HepG2 (cell line): ENCODE data around the gene TMEM108. TPM values are rescaled to one million over a fixed set of nuclear protein-coding genes. Genes with fewer than 3 reads are reported as not detected.

Source experiments
- ATAC-seq: fragments of 200-7000 bp; cut with Tn5 transposase; 3 replicates; pipeline ENCODE4 v1.9.1; 2020; ENCODE audit warnings: mild to moderate bottlenecking, moderate library complexity
- BruUV-seq: library from RNA; stranded (reverse); fragments of 400-500 nt; replicated peaks from 2 replicates; lab custom pipeline; 2021; lab: Mats Ljungman, UMichigan
- CTCF ChIA-PET: fragments of 300-600 bp; formaldehyde crosslinking; extraction: SDS; loops from one replicate; lab custom pipeline; 2021; ENCODE audit warnings: low total read pairs, inconsistent platforms, low intra/inter-chr PET ratio; lab: Yijun Ruan, JAX
- POLR2A ChIA-PET: fragments of 350-600 bp; sonication (Branson Sonifier 250); formaldehyde crosslinking; loops from one replicate; lab custom pipeline; 2020; ENCODE audit warnings: antibody characterized with exemption, inconsistent platforms; lab: Yijun Ruan, JAX
- DNase-seq: peaks from one replicate; pipeline ENCODE4 v3.0.0-alpha.2; 2015; ENCODE audit warnings: low spot score
- FAIRE-seq: peaks from 3 replicates; lab custom pipeline; 2011; peaks lifted over from hg19 to GRCh38; lab: Jason Lieb, UNC
- H2AFZ ChIP-seq: one replicate; pipeline ENCODE4 v1.6.1; 2011; ENCODE audit warnings: low read length, inconsistent platforms
- H3K27ac ChIP-seq: fragments of 300-600 bp; 3 replicates; pipeline ENCODE4 v1.8.0; 2011; ENCODE audit warnings: mixed run types, mild to moderate bottlenecking, mixed read lengths, low read length, inconsistent platforms; ENCODE audit not compliant: insufficient read depth; ENCODE audit errors: extremely low read length
- H3K27me3 ChIP-seq, 2 experiments: fragments of 200-600 bp in 1 of 2; 2 replicates in 1 of 2; 3 replicates in 1 of 2; pipeline versions ENCODE4 v1.6.0 to v1.8.0; 2011; ENCODE audit warnings: low read length in 2 of 2, mild to moderate bottlenecking in 2 of 2, moderate library complexity in 2 of 2, inconsistent platforms in 1 of 2; ENCODE audit not compliant: insufficient read depth in 2 of 2, control insufficient read depth in 1 of 2
- H3K36me3 ChIP-seq, 2 experiments: fragments of 200-600 bp in 1 of 2; replicated peaks in 1 of 2; 2 replicates in 1 of 2; 3 replicates in 1 of 2; pipeline versions ENCODE4 v1.5.1 to v1.8.0; 2011; ENCODE audit warnings: low read length in 2 of 2, inconsistent platforms in 1 of 2; ENCODE audit not compliant: insufficient read depth in 2 of 2, control insufficient read depth in 1 of 2
- H3K4me1 ChIP-seq: 2 replicates; pipeline ENCODE4 v1.5.1; 2012; ENCODE audit warnings: low read length, inconsistent platforms; ENCODE audit not compliant: insufficient read depth
- H3K4me2 ChIP-seq: 2 replicates; pipeline ENCODE4 v1.6.0; 2011; ENCODE audit warnings: low read depth, low read length, inconsistent platforms
- H3K4me3 ChIP-seq, 3 experiments: fragments of 200-600 bp in 1 of 3; sonication (generic), shearing (Covaris generic) in 1 of 3; replicated peaks in 1 of 3; 2 replicates each; pipeline ENCODE4 v1.5.1; 2011 to 2016; ENCODE audit warnings: low read length in 3 of 3, inconsistent platforms in 2 of 3, low read depth in 2 of 3, mild to moderate bottlenecking in 2 of 3, control low read depth in 1 of 3, mixed read lengths in 1 of 3; ENCODE audit not compliant: insufficient read depth in 1 of 3
- H3K79me2 ChIP-seq: one replicate; pipeline ENCODE4 v1.6.1; 2011; ENCODE audit warnings: low read length, inconsistent platforms; ENCODE audit not compliant: insufficient read depth
- H3K9ac ChIP-seq: 2 replicates; pipeline ENCODE4 v1.6.0; 2011; ENCODE audit warnings: mild to moderate bottlenecking, low read depth, low read length, inconsistent platforms; ENCODE audit not compliant: insufficient read depth
- H3K9me3 ChIP-seq: 2 replicates; pipeline ENCODE4 v1.5.1; 2012; ENCODE audit warnings: mild to moderate bottlenecking, low read length
- H4K20me1 ChIP-seq: 2 replicates; pipeline ENCODE4 v1.6.0; 2011; ENCODE audit warnings: inconsistent platforms, mild to moderate bottlenecking, low read length, moderate library complexity; ENCODE audit not compliant: insufficient read depth
- ATF7 ChIP-seq, 2 experiments: fragments of 450-650 bp in 1 of 2; sonication (generic) in 1 of 2; formaldehyde crosslinking in 1 of 2; IDR thresholded peaks; 2 replicates each; pipeline versions ENCODE4 v1.4.0 to v1.6.1; 2016 to 2020; ENCODE audit warnings: antibody characterized with exemption in 1 of 2, mild to moderate bottlenecking in 1 of 2, missing genetic modification reagents in 1 of 2
- JARID2 ChIP-seq: sonication (generic); formaldehyde crosslinking; IDR thresholded peaks from 2 replicates; pipeline ENCODE4 v1.8.1; 2023; ENCODE audit warnings: missing genetic modification reagents, inconsistent platforms; ENCODE audit not compliant: insufficient replicate concordance
- KMT2A ChIP-seq: sonication (generic); formaldehyde crosslinking; IDR thresholded peaks from 2 replicates; pipeline ENCODE4 v1.4.0; 2020; ENCODE audit warnings: missing genetic modification reagents
- MXI1 ChIP-seq: IDR thresholded peaks from 3 replicates; pipeline ENCODE4 v1.6.1; 2012; ENCODE audit warnings: low read depth, low read length, inconsistent platforms, borderline replicate concordance
- NCOA2 ChIP-seq: sonication (generic); formaldehyde crosslinking; IDR thresholded peaks from 2 replicates; pipeline ENCODE4 v1.8.0; 2022; ENCODE audit warnings: inconsistent platforms
- RXRA ChIP-seq: sonication (generic); formaldehyde crosslinking; IDR thresholded peaks from 2 replicates; pipeline ENCODE4 v1.5.1; 2020; ENCODE audit warnings: missing genetic modification reagents
- ZNF124 ChIP-seq: sonication (generic); formaldehyde crosslinking; IDR thresholded peaks from 2 replicates; pipeline ENCODE4 v1.4.0; 2020; ENCODE audit warnings: missing genetic modification reagents
- ZNF577 ChIP-seq: sonication (generic); formaldehyde crosslinking; IDR thresholded peaks from 2 replicates; pipeline ENCODE4 v1.4.0; 2020; ENCODE audit warnings: mild to moderate bottlenecking, low read depth, missing genetic modification reagents, borderline replicate concordance
- ZNF674 ChIP-seq: sonication (generic); formaldehyde crosslinking; IDR thresholded peaks from 2 replicates; pipeline ENCODE4 v1.5.0; 2020; ENCODE audit warnings: low read depth, mild to moderate bottlenecking, missing genetic modification reagents
- ZNF709 ChIP-seq: sonication (generic); formaldehyde crosslinking; IDR thresholded peaks from 2 replicates; pipeline ENCODE4 v1.5.0; 2020; ENCODE audit warnings: mild to moderate bottlenecking, missing genetic modification reagents
- ZNF772 ChIP-seq: sonication (generic); formaldehyde crosslinking; IDR thresholded peaks from 2 replicates; pipeline ENCODE4 v1.5.0; 2020; ENCODE audit warnings: mild to moderate bottlenecking, missing genetic modification reagents
- ZNF782 ChIP-seq: sonication (generic); formaldehyde crosslinking; IDR thresholded peaks from 2 replicates; pipeline ENCODE4 v1.4.0; 2020; ENCODE audit warnings: missing genetic modification reagents, mild to moderate bottlenecking, borderline replicate concordance
- ZSCAN30 ChIP-seq: sonication (generic); formaldehyde crosslinking; IDR thresholded peaks from 2 replicates; pipeline ENCODE4 v1.5.0; 2020; ENCODE audit warnings: mild to moderate bottlenecking, missing genetic modification reagents
- WGBS: methylation state at CpG from one replicate; pipeline ENCODE4 v1.1.6; 2017; ENCODE audit warnings: low lambda C conversion rate; 5-methylcytosine and 5-hydroxymethylcytosine counted together
- in situ Hi-C: cut with HindIII; loops from 2 replicates; pipeline ENCODE4 v1.10.0; 2017; ENCODE audit warnings: low pct_unique_long_range_greater_than_20kb; ENCODE audit not compliant: extremely low pct_ligation_motif_present
- intact Hi-C: fragments of 100-400 bp; cut with micrococcal nuclease; formaldehyde crosslinking; loops from one replicate; pipeline ENCODE4 v1.10.0; 2022; ENCODE audit not compliant: unreplicated experiment
- polyA plus RNA-seq, 8 experiments: library from polyadenylated mRNA; depleted of rRNA in 3 of 8; stranded (reverse) in 7 of 8; unstranded in 1 of 8; fragments of >200 nt; fragmentation: Illumina TruSeq in 4 of 8; extraction: Trizol in 4 of 8; gene quantifications; 2 replicates each; pipeline versions ENCODE4 v1.2.1 to v1.2.3, GENCODE V29; 2011 to 2016; ENCODE audit warnings: low read depth in 4 of 8, missing spikeins in 1 of 8, mixed read lengths in 1 of 8; ENCODE audit not compliant: insufficient read depth in 1 of 8
- total RNA-seq, 5 experiments: library from RNA; depleted of rRNA; stranded (reverse); fragments of >200 nt; fragmentation: Illumina TruSeq; extraction: Trizol; gene quantifications; 2 replicates each; pipeline ENCODE4 v1.2.3, GENCODE V29; 2016; ENCODE audit warnings: low read depth in 1 of 5
- TF ChIP-seq, protein P1 (sequence below): sonication (generic); formaldehyde crosslinking; IDR thresholded peaks from 2 replicates; pipeline ENCODE4 v1.4.0; 2020; ENCODE audit warnings: mild to moderate bottlenecking, missing genetic modification reagents
- TF ChIP-seq, protein P2 (sequence below): IDR thresholded peaks from 2 replicates; pipeline ENCODE4 v1.6.1; 2016
- TF ChIP-seq, protein P3 (sequence below): sonication (generic); formaldehyde crosslinking; IDR thresholded peaks from 2 replicates; pipeline ENCODE4 v1.8.1; 2023; ENCODE audit warnings: mild to moderate bottlenecking, inconsistent platforms, moderate library complexity, missing genetic modification reagents, borderline replicate concordance

Gene TMEM108
- total and polyA plus RNA-seq, 2 of the 13 experiments (the other 11 are each of a cell fraction or from before 2014, with no cell fraction given): not detected

DNA sequence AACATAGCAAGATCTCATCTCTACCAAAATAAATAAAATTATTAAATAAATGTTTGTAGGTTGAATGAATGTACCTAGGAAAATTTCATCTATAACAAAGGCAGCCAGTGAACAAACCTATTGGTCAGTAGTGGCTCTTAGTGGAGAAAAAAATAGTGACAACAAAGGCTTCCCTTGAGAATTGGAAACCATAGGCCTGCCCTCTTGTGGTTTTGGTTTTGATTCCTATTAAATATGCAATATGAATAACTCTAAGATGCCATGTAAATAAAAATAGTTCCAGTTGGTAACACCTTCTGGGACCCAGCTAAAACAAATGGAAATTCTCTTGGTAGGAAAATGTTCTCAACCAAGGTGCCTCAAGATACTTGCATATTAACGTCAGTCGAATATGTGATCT lies 216.0 kb downstream of the TMEM108 start (continued):
- TF ChIP-seq, protein P1, sequence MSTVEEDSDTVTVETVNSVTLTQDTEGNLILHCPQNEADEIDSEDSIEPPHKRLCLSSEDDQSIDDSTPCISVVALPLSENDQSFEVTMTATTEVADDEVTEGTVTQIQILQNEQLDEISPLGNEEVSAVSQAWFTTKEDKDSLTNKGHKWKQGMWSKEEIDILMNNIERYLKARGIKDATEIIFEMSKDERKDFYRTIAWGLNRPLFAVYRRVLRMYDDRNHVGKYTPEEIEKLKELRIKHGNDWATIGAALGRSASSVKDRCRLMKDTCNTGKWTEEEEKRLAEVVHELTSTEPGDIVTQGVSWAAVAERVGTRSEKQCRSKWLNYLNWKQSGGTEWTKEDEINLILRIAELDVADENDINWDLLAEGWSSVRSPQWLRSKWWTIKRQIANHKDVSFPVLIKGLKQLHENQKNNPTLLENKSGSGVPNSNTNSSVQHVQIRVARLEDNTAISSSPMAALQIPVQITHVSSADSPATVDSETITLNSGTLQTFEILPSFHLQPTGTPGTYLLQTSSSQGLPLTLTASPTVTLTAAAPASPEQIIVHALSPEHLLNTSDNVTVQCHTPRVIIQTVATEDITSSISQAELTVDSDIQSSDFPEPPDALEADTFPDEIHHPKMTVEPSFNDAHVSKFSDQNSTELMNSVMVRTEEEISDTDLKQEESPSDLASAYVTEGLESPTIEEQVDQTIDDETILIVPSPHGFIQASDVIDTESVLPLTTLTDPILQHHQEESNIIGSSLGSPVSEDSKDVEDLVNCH (CRISPR knock-in tag): no peak
- TF ChIP-seq NCOA2 (CRISPR knock-in tag) (no peak), ZNF124 (CRISPR knock-in tag) (no peak), MXI1 (no peak)
- TF ChIP-seq, protein P2, sequence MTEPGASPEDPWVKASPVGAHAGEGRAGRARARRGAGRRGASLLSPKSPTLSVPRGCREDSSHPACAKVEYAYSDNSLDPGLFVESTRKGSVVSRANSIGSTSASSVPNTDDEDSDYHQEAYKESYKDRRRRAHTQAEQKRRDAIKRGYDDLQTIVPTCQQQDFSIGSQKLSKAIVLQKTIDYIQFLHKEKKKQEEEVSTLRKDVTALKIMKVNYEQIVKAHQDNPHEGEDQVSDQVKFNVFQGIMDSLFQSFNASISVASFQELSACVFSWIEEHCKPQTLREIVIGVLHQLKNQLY (CRISPR knock-in tag): no peak
- TF ChIP-seq, all 625 proteins: peak for 0

DNA sequence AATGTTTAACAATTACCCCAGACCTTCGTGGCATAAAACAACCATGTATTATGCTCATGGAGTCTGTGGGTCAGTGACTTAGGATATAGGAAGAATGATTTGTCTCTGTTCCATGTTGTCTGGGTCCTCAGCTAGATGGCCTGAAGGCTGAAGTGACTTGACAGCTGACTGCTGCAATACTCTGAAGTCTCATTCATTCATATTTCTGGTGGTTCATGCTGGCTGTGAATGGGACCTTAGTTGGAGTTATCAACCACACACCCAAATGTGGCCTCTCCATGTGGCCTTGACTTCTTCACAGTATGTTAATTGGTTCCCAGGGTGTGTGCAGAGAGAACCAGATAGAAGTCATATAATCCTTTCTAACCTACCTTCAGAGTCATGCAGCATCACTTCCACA lies 216.5 kb downstream of the TMEM108 start:
- no peak overlapping the region for H2AFZ ChIP-seq
- POLR2A ChIA-PET: no interaction called here
- H3K4me3 ChIP-seq: no peak overlapping the region
- TF ChIP-seq ZNF577 (CRISPR knock-in tag): no peak
- no peak for TF ChIP-seq JARID2
- TF ChIP-seq ZNF782 (CRISPR knock-in tag): no peak
- no peak for TF ChIP-seq ATF7 (IDR thresholded peaks at IDR 0.05)
- no peak for TF ChIP-seq ATF7 (CRISPR knock-in tag; IDR thresholded peaks at IDR 0.05)
- TF ChIP-seq ZNF709: no peak
- TF ChIP-seq, protein P3, sequence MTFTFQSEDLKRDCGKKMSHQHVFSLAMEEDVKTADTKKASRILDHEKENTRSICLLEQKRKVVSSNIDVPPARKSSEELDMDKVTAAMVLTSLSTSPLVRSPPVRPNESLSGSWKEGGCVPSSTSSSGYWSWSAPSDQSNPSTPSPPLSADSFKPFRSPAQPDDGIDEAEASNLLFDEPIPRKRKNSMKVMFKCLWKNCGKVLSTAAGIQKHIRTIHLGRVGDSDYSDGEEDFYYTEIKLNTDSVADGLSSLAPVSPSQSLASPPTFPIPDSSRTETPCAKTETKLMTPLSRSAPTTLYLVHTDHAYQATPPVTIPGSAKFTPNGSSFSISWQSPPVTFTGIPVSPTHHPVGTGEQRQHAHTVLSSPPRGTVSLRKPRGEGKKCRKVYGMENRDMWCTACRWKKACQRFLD: no peak
- no peak for TF ChIP-seq KMT2A (CRISPR knock-in tag)
- TF ChIP-seq ZNF772 (CRISPR knock-in tag): no peak
- no peak for TF ChIP-seq RXRA (CRISPR knock-in tag)
- no peak for TF ChIP-seq ZSCAN30 (CRISPR knock-in tag)
- TF ChIP-seq ZNF674 (CRISPR knock-in tag): no peak
- no peak for FAIRE-seq
- intact Hi-C loops: no loop called here
- no TSS peak for BruUV-seq
- CTCF ChIA-PET: no interaction called here
- H3K9ac ChIP-seq: no peak overlapping the region
- in situ Hi-C loops: no loop called here
- no peak for DNase-seq
- WGBS: 0% methylated on average over 1 of the region's 1 CpG
- H3K4me2 ChIP-seq: no peak overlapping the region
- H3K36me3 ChIP-seq: no peaks in the 10 kb centered on the region
- H3K79me2 ChIP-seq: no peaks in the 10 kb centered on the region
- no peak overlapping the region for H3K27ac ChIP-seq
- H4K20me1 ChIP-seq: no peaks in the 10 kb centered on the region
- no peaks in the 10 kb centered on the region for H3K27me3 ChIP-seq
- ATAC-seq: no peak
- no peaks in the 10 kb centered on the region for H3K9me3 ChIP-seq
- no peaks in the 10 kb centered on the region for H3K4me1 ChIP-seq
